NCI-H2029 (cell line): ENCODE data around the gene UPK3B.
"Not testable (repeated sequence)": the region's sequence is repeated elsewhere in the genome, so short reads cannot be mapped to it uniquely, and the experiment has no call there.

Experiments
- DNase-seq: peaks from one replicate; lab custom pipeline; 2025; lab: John Stamatoyannopoulos, UW

UPK3B gene

GRCh38 chr7:76509931-76510877 is at the start of gene UPK3B:
Gene UPK3B (plus strand): TSS chr7:76510552. CDS start chr7:76510653, 101 bp downstream.
- no peak for DNase-seq

- not testable (repeated sequence) for DNase-seq
Measured at GRCh38 chr7:76460767-76461166, 49.6 kb upstream of the UPK3B start.

- not testable (repeated sequence) for DNase-seq
Measured at GRCh38 chr7:76461464-76462101, 48.8 kb upstream of the UPK3B start, which contains the start of gene DTX2. Gene DTX2 (plus strand): TSS chr7:76461709. CDS start chr7:76480510, 18,801 bp downstream.

- not testable (repeated sequence) for DNase-seq
Measured at GRCh38 chr7:76462271-76462882, 48.0 kb upstream of the UPK3B start.

- not testable (repeated sequence) for DNase-seq
Measured at GRCh38 chr7:76464959-76465358, 45.4 kb upstream of the UPK3B start.

- DNase-seq = not testable (repeated sequence)
Measured at GRCh38 chr7:76465950-76466349, 44.4 kb upstream of the UPK3B start.

GRCh38 chr7:76467743-76468404 is 42.5 kb upstream of the UPK3B start:
- not testable (repeated sequence) for DNase-seq

GRCh38 chr7:76471556-76472221 is 38.7 kb upstream of the UPK3B start:
- DNase-seq = not testable (repeated sequence)

- DNase-seq = not testable (repeated sequence)
Measured at GRCh38 chr7:76473097-76473496, 37.3 kb upstream of the UPK3B start.

- not testable (repeated sequence) for DNase-seq
Measured at GRCh38 chr7:76476280-76476679, 34.1 kb upstream of the UPK3B start.

- not testable (repeated sequence) for DNase-seq
Measured at GRCh38 chr7:76476742-76477474, 33.4 kb upstream of the UPK3B start.

GRCh38 chr7:76479628-76480027 is 30.7 kb upstream of the UPK3B start:
- not testable (repeated sequence) for DNase-seq

- not testable (repeated sequence) for DNase-seq
Measured at GRCh38 chr7:76480403-76481253, 29.7 kb upstream of the UPK3B start.

GRCh38 chr7:76482660-76483059 is 27.7 kb upstream of the UPK3B start:
- DNase-seq = not testable (repeated sequence)

GRCh38 chr7:76483081-76483480 is 27.3 kb upstream of the UPK3B start:
- not testable (repeated sequence) for DNase-seq

- not testable (repeated sequence) for DNase-seq
Measured at GRCh38 chr7:76484456-76484855, 25.9 kb upstream of the UPK3B start.

- not testable (repeated sequence) for DNase-seq
Measured at GRCh38 chr7:76485822-76486610, 24.3 kb upstream of the UPK3B start.

GRCh38 chr7:76486618-76487017 is 23.7 kb upstream of the UPK3B start:
- not testable (repeated sequence) for DNase-seq

- not testable (repeated sequence) for DNase-seq
Measured at GRCh38 chr7:76487969-76488368, 22.4 kb upstream of the UPK3B start.
